Endothelial cell of hepatic sinusoid (primary cell): ENCODE results near the gene MAPKAP1.

Source experiments
- in situ Hi-C: cut with HindIII; loops from 2 replicates; pipeline ENCODE4 v1.10.0; 2017; ENCODE audit warnings: low sequenced_read_pairs

Gene MAPKAP1

GRCh38 chr9:125519734-125520133, 187.3 kb downstream of the MAPKAP1 start:
- in situ Hi-C loops: no loop called here

DNA sequence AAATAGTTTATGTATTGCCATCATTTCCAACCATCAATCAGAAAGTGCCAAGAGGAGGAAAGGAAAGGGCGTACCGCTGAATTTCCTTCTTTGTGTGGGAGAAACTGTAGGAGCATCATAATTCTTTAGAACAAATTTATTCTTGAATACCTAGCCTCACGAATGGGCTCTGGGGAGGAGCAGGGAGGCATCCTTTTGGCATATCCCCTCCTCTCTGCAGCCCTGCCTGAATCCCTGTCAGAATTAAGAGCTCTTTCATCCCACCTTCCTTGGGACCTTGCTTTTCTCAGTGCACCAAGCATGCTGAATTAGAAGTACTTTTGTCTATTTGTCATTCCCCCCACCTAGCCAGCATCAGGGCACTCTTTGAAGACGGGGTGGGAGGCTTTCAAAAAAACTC, 189.4 kb downstream of the MAPKAP1 start:
- in situ Hi-C loops: no loop called here

DNA sequence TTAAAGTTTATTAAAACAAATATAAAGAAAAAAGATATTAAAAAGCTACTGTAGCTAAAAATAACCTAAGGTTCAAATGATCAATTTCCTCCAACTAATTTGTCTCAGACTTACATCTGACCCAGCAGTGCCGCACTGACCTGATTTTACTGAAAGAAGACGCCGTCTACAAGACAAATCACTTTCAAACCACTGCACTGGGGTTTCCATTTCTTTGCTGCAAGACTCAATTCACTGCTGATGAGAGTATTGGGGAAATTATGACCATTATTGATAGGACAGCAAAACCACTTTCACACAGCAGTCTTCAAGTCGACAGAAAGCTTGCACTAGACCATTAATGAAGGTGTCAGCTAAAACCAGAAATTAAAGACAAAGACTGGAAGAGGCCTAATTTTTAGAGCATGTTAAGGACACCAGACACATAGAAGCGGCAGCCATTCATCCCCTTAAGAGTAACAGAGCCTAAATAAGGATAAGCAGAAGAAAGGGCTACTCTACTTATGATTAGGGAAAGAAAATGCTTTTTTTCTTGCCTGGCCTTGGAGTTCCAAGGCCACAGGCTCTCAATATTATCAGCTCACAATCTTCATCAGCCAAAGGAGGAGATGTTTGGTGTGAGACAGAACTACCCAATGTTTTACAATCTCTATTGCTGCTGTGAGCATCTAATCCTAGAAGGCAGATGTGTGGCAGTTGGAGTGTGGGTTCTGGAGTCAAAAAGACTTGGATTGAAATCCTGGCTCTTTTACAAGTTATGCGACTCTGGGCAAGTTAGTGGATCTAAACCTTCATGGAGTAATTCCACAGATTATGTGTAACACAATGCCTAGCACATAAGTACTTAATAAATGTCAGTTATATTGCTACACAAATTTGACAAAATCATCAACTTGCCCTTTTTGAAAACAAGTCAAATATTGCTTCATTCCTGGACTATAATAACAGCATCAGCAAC, 190.7 kb downstream of the MAPKAP1 start:
- in situ Hi-C loops: no loop called here

- in situ Hi-C loops: no loop called here
Measured at GRCh38 chr9:125515281-125515680, 191.7 kb downstream of the MAPKAP1 start.

GRCh38 chr9:125514468-125514867, 192.5 kb downstream of the MAPKAP1 start:
- in situ Hi-C loops: no loop called here

DNA sequence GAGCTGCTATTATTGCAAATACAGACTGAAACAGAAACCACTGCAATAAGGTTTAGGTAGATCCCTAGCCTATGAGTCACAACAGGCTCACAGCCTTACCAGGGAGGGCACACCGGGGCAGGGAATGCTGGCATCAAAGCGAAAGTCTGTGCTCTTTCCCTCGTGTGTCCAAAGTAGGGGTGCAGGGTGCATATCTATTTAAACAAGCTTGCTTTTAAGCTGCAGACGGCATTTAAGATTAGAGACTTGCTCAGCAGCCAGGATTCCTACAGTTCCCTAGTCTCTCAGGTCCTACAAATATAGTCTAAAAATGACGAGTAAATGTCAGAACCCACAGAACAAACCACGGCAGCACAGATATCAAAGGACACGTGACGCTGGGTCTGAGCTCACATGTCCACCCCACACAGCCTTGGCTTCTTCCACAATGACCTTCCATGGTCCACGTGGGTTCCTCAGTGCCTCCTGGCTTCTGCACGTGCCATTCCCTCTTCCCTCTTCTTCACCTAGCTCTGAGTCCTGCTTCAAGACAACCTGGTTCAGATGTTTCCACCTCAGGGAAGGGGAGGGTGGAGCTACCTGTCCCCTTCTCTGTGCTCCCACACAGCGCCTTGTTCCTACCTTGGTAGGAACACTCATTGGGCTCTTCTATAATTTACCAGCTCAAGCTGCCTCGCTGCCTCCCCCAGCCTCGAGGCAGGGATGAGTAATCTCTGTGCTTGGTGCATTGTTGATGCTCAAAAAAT, 193.2 kb downstream of the MAPKAP1 start:
- in situ Hi-C loops: no loop called here

GRCh38 chr9:125513303-125513667, 193.7 kb downstream of the MAPKAP1 start:
- in situ Hi-C loops: no loop called here

GRCh38 chr9:125511789-125512660, 195.0 kb downstream of the MAPKAP1 start:
- in situ Hi-C loops: no loop called here

DNA sequence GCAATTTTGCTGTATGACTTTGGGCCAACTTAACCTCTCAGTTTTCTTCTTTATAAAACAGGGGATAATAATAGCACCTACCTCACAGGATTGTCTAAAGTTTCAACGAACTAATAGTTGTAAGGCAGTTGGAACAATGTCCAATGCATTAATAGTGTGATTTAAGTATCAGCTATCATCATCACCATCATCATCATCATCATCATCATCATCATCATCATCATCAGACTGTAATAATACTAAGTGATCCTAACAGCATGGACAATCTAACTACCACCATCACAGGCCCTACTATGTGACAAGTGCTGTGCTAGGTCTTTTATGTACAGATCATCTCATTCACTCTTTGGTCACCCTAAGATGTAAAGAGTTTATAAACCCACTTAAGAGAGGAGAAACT, 196.0 kb downstream of the MAPKAP1 start:
- in situ Hi-C loops: no loop called here

- in situ Hi-C loops: no loop called here
Measured at GRCh38 chr9:125509476-125509875, 197.5 kb downstream of the MAPKAP1 start.

DNA sequence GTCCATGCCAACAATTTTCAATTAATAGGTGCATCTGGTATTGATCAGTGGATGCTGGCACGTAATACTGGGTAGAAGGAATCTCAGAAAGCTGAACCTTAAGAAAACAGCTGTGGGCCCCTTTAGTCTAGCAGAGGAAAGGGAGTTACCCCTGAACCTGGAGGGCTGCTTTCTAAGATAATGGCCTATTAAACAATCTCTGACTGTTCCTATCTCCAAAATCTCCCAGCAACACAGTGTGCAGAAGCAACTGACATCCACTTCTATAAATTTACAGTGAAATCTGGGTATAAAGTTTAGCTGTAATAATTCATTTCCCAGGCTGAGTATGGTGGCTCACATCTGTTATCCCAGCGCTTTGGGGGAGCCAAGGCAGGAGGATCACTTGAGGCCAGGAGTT, 198.8 kb downstream of the MAPKAP1 start:
- in situ Hi-C loops: no loop called here

DNA sequence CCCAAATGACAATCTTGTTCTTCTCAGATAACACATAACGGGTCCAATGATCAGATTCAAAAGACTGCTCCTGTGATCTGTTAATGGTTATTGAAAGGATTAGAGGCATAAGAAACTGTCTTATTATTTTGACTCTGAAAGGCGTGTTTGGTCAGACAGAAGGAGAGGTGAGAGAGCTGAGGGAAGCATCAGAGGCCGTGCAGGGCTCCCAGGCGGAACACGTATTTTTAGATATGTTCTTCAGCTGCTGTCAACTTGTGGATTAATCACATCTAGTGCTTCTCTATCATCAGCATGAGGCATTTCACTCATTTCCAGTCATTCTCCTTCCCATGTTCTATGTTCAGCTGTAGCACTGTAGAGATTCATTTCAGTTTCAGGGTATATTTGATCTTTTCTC, 199.8 kb downstream of the MAPKAP1 start:
- in situ Hi-C loops: no loop called here

DNA sequence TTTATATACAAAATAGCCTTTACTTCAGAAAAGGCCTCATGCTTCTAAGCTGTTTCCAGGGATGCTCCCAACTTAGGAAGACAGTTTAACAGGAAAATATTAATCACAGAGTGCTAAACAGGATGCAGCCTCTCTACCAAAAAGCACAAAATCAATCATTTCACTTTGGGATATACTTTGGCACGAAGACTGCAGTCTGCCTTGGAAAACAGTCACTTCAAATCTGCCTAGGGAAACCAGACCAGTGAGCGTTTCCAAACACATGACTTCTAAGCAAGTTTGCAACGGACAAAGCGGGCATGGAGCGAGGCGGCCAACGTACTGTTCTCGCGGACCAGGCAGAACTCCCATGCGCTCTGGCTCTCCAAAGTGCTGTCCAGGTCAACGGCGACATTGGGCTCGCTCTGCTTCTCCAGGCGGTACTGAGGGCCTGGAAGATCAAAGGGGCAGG, 201.0 kb downstream of the MAPKAP1 start:
- in situ Hi-C loops: no loop called here

DNA sequence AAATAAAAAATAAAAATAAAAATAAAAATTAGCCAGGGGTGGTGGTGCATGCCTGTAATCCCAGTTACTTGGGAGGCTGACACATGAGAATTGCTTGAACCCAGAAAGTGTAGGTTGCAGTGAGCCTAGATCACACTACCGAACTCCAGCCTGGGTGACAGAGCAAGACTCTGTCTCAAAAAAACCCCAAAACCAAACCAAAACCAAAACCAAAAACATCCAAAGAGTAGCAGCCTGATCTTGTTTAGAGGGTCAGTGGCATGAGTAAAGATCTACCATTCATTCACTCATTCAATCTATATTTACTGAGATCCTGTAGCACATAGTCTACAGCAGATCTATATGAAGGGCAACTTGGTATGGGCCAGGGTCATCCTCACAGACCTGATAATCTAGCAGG, 202.4 kb downstream of the MAPKAP1 start:
- in situ Hi-C loops: no loop called here

GRCh38 chr9:125497906-125498305, 209.1 kb downstream of the MAPKAP1 start:
- in situ Hi-C loops: no loop called here

DNA sequence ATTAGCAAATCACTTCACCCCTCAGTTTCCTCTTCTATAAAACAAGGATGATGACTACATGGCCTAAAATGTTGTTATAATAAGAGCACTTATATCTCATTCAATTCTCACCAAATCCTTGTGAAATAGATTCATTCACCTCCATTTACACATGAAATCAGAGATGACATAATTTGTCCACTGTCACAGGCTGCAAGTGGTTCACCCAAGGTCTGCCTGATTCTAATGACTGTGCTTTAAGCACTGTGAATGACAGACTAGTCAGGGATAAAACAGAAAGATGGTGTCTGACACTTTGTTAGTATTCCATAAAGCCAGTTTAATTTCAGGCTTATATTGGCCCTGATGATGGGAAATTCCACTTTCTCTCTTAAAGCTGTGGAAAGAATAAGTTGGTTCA, 209.5 kb downstream of the MAPKAP1 start:
- in situ Hi-C loops: no loop called here

- in situ Hi-C loops: no loop called here
Measured at GRCh38 chr9:125496313-125496834, 210.6 kb downstream of the MAPKAP1 start.

GRCh38 chr9:125495172-125496119, 211.6 kb downstream of the MAPKAP1 start:
- in situ Hi-C loops: no loop called here

DNA sequence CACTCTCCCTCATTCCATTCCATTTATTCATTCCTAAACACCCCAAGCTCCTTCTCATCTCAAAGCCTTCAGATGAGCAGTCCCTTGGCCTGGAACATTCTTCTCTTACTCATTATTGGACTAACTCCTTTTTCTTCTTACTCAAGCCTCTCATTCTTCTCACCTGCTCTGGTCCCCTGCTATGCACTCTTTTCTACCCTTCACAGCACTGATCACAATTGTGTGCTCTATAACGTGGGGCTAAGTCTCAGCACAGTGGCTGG, 212.4 kb downstream of the MAPKAP1 start:
- in situ Hi-C loops: no loop called here
